HEK293 (cell line): ENCODE measurements around the gene PLCE1.

Source experiments
- CTCF ChIA-PET: fragments of 350-600 bp; formaldehyde crosslinking; extraction: SDS; loops from one replicate; lab custom pipeline; 2021; ENCODE audit warnings: antibody characterized with exemption; lab: Yijun Ruan, JAX
- POLR2A ChIA-PET: fragments of 300-600 bp; formaldehyde crosslinking; extraction: SDS; loops from one replicate; lab custom pipeline; 2020; ENCODE audit warnings: antibody characterized with exemption, inconsistent platforms; lab: Yijun Ruan, JAX
- H3K27ac ChIP-seq: fragments of 200-500 bp; sonication (Bioruptor generic); 2 replicates; pipeline ENCODE4 v1.5.1; 2014; ENCODE audit warnings: low read depth, low read length, control low read depth, inconsistent platforms; ENCODE audit errors: extremely low read depth
- H3K36me3 ChIP-seq, 2 experiments: fragments of 200-500 bp in 1 of 2; sonication (Bioruptor generic) in 1 of 2; 1 replicate in 1 of 2; 2 replicates in 1 of 2; pipeline ENCODE4 v1.5.1; 2014 to 2017; ENCODE audit warnings: inconsistent platforms in 2 of 2, low read length in 2 of 2; ENCODE audit not compliant: control insufficient read depth in 2 of 2, insufficient read depth in 1 of 2
- H3K4me1 ChIP-seq: fragments of 200-500 bp; sonication (Bioruptor generic); 2 replicates; pipeline ENCODE4 v1.5.1; 2014; ENCODE audit warnings: mild to moderate bottlenecking, low read length, inconsistent platforms; ENCODE audit not compliant: control insufficient read depth, insufficient read depth
- H3K4me3 ChIP-seq: 2 replicates; pipeline ENCODE4 v1.5.1; 2011; ENCODE audit warnings: low read depth, mild to moderate bottlenecking, control low read depth, low read length, moderate library complexity
- H3K9me3 ChIP-seq: fragments of 200-500 bp; sonication (Bioruptor generic); 2 replicates; pipeline ENCODE4 v1.5.1; 2014; ENCODE audit warnings: low read depth, low read length, inconsistent platforms; ENCODE audit not compliant: control insufficient read depth, insufficient read depth
- BCL11B ChIP-seq: fragments of 450-650 bp; formaldehyde crosslinking; IDR thresholded peaks from 2 replicates; pipeline ENCODE4 v1.5.1; 2016; ENCODE audit warnings: low read depth, missing biosample characterization, missing genetic modification characterization
- PRDM2 ChIP-seq: fragments of 450-650 bp; formaldehyde crosslinking; IDR thresholded peaks from 2 replicates; pipeline ENCODE4 v1.5.1; 2016; ENCODE audit warnings: missing biosample characterization, missing genetic modification characterization, borderline replicate concordance
- REPIN1 ChIP-seq: fragments of 450-650 bp; formaldehyde crosslinking; IDR thresholded peaks from 2 replicates; pipeline ENCODE4 v1.5.1; 2017; ENCODE audit warnings: missing biosample characterization, missing genetic modification characterization, low read depth
- ZBTB1 ChIP-seq: fragments of 450-650 bp; formaldehyde crosslinking; IDR thresholded peaks from 2 replicates; pipeline ENCODE4 v1.5.1; 2016; ENCODE audit warnings: missing biosample characterization, missing genetic modification characterization
- ZBTB49 ChIP-seq: fragments of 450-650 bp; formaldehyde crosslinking; IDR thresholded peaks from 2 replicates; pipeline ENCODE4 v1.5.1; 2016; ENCODE audit warnings: missing biosample characterization, missing genetic modification characterization, low read depth
- ZEB2 ChIP-seq: fragments of 450-650 bp; formaldehyde crosslinking; IDR thresholded peaks from 2 replicates; pipeline ENCODE4 v1.5.1; 2016; ENCODE audit warnings: missing biosample characterization, missing genetic modification characterization
- ZFP37 ChIP-seq: fragments of 450-650 bp; formaldehyde crosslinking; IDR thresholded peaks from 2 replicates; pipeline ENCODE4 v1.5.1; 2016; ENCODE audit warnings: missing biosample characterization, missing genetic modification characterization
- ZNF10 ChIP-seq: fragments of 450-650 bp; formaldehyde crosslinking; IDR thresholded peaks from 2 replicates; pipeline ENCODE4 v1.5.1; 2017; ENCODE audit warnings: missing biosample characterization, missing genetic modification characterization
- ZNF155 ChIP-seq: fragments of 450-650 bp; formaldehyde crosslinking; IDR thresholded peaks from 2 replicates; pipeline ENCODE4 v1.5.1; 2016; ENCODE audit warnings: missing biosample characterization, missing genetic modification characterization
- ZNF280C ChIP-seq: fragments of 450-650 bp; formaldehyde crosslinking; IDR thresholded peaks from 2 replicates; pipeline ENCODE4 v1.5.1; 2016; ENCODE audit warnings: missing biosample characterization, missing genetic modification characterization
- ZNF292 ChIP-seq: fragments of 450-650 bp; formaldehyde crosslinking; IDR thresholded peaks from 2 replicates; pipeline ENCODE4 v1.5.1; 2016; ENCODE audit warnings: low read depth, missing biosample characterization, missing genetic modification characterization, borderline replicate concordance
- ZNF302 ChIP-seq: fragments of 450-650 bp; formaldehyde crosslinking; IDR thresholded peaks from 2 replicates; pipeline ENCODE4 v1.5.1; 2016; ENCODE audit warnings: missing biosample characterization, missing genetic modification characterization, low read depth
- ZNF404 ChIP-seq: fragments of 450-650 bp; formaldehyde crosslinking; IDR thresholded peaks from 2 replicates; pipeline ENCODE4 v1.5.1; 2017; ENCODE audit warnings: missing biosample characterization, missing genetic modification characterization
- ZNF501 ChIP-seq: fragments of 450-650 bp; formaldehyde crosslinking; IDR thresholded peaks from 2 replicates; pipeline ENCODE4 v1.5.1; 2016; ENCODE audit warnings: missing biosample characterization, missing genetic modification characterization
- ZNF544 ChIP-seq: fragments of 450-650 bp; formaldehyde crosslinking; IDR thresholded peaks from 2 replicates; pipeline ENCODE4 v1.5.0; 2017; ENCODE audit warnings: missing biosample characterization, missing genetic modification characterization
- ZNF558 ChIP-seq: fragments of 450-650 bp; formaldehyde crosslinking; IDR thresholded peaks from 2 replicates; pipeline ENCODE4 v1.5.1; 2016; ENCODE audit warnings: missing biosample characterization, missing genetic modification characterization
- ZNF596 ChIP-seq: fragments of 450-650 bp; IDR thresholded peaks from 2 replicates; pipeline ENCODE4 v1.5.0; 2018; ENCODE audit warnings: missing biosample characterization, mild to moderate bottlenecking, missing genetic modification characterization, moderate library complexity
- ZNF654 ChIP-seq: fragments of 450-650 bp; formaldehyde crosslinking; IDR thresholded peaks from 2 replicates; pipeline ENCODE4 v1.5.1; 2016; ENCODE audit warnings: low read depth, missing biosample characterization, missing genetic modification characterization
- ZNF76 ChIP-seq: fragments of 450-650 bp; formaldehyde crosslinking; IDR thresholded peaks from 2 replicates; pipeline ENCODE4; 2016; ENCODE audit warnings: low read depth, missing biosample characterization, missing genetic modification characterization, borderline replicate concordance
- ZNF777 ChIP-seq: fragments of 450-650 bp; formaldehyde crosslinking; IDR thresholded peaks from 2 replicates; pipeline ENCODE4 v1.5.1; 2017; ENCODE audit warnings: missing biosample characterization, missing genetic modification characterization, borderline replicate concordance
- ZNF792 ChIP-seq: fragments of 450-650 bp; formaldehyde crosslinking; IDR thresholded peaks from 2 replicates; pipeline ENCODE4 v1.5.1; 2016; ENCODE audit warnings: missing biosample characterization, missing genetic modification characterization
- TF ChIP-seq, protein P1 (sequence below): fragments of 450-650 bp; formaldehyde crosslinking; IDR thresholded peaks from 2 replicates; pipeline ENCODE4 v1.5.1; 2017; ENCODE audit warnings: missing biosample characterization, missing genetic modification characterization
- TF ChIP-seq, protein P2 (sequence below): fragments of 450-650 bp; formaldehyde crosslinking; IDR thresholded peaks from 2 replicates; pipeline ENCODE4 v1.5.1; 2016; ENCODE audit warnings: missing biosample characterization, missing genetic modification characterization

Gene PLCE1

DNA sequence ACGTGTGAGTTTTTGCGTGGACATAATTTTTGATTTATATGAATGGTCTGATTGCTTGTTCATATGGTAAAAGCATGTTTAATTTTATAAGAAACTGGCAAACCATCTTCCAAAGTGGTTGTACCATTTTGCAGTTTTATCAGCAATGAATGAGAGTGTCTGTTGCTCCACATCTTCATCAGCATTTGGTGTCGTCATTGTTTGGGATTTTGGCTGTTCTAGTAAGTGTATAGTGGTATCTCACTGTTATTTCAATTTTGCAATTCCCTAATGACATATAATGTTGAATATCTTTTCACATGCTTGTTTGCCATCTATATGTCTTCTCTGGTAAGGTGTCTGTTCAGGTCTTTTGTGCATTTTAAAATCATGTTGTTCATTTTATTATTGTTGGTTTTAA lies 13.2 kb upstream of the PLCE1 start (continued):
- TF ChIP-seq, protein P1, sequence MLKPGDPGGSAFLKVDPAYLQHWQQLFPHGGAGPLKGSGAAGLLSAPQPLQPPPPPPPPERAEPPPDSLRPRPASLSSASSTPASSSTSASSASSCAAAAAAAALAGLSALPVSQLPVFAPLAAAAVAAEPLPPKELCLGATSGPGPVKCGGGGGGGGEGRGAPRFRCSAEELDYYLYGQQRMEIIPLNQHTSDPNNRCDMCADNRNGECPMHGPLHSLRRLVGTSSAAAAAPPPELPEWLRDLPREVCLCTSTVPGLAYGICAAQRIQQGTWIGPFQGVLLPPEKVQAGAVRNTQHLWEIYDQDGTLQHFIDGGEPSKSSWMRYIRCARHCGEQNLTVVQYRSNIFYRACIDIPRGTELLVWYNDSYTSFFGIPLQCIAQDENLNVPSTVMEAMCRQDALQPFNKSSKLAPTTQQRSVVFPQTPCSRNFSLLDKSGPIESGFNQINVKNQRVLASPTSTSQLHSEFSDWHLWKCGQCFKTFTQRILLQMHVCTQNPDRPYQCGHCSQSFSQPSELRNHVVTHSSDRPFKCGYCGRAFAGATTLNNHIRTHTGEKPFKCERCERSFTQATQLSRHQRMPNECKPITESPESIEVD (tag by site-specific recombination) = no peak
- no peak for TF ChIP-seq ZNF155 (tag by site-specific recombination)
- TF ChIP-seq BCL11B (tag by site-specific recombination) = no peak
- no peak for TF ChIP-seq ZNF792
- no peak for TF ChIP-seq ZNF10
- TF ChIP-seq ZNF596 (tag by site-specific recombination) = no peak
- no peak for TF ChIP-seq ZNF404 (tag by site-specific recombination)

DNA sequence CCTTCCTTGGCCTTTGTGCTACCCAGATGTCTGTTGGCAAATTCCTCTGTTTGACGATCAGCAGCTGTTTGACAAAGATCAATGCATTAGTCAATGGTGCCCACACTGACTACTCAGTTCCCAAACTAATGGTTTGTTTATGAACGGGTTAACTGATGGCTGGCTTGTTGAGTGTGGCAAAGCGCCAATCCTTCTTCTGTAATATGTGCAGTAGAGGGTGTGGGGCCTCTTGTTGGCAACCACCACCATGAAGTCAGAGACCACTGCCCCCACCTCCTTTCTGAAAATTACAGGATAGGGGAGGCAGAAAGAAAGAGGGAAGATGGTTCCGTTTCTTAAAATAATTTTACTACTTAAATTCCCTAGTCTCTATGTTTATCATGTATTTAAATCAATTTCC lies 2.6 kb upstream of the PLCE1 start:
- H3K4me3 ChIP-seq = no peak overlapping the region
- H3K27ac ChIP-seq = no peak overlapping the region
- no peaks in the 10 kb centered on the region for H3K9me3 ChIP-seq
- POLR2A ChIA-PET = no interaction called here
- no peaks in the 10 kb centered on the region for H3K36me3 ChIP-seq
- peaks cover 24% of the 10 kb centered on the region for H3K4me1 ChIP-seq
- CTCF ChIA-PET = interaction anchor here (0.6 to 1.8 kb wide), 3 partner anchors 74 to 407 kb away, joined by 3 to 4 read pairs (median 3); no protein-coding TSS in a partner anchor
- no peak for TF ChIP-seq PRDM2
- no peak for TF ChIP-seq ZNF280C (tag by site-specific recombination)
- TF ChIP-seq ZEB2 (tag by site-specific recombination) = no peak
- no peak for TF ChIP-seq ZBTB1
- no peak for TF ChIP-seq ZNF302 (tag by site-specific recombination)
- TF ChIP-seq ZNF777 = no peak
- TF ChIP-seq ZNF654 (tag by site-specific recombination) = no peak
- no peak for TF ChIP-seq ZNF292 (tag by site-specific recombination)
- TF ChIP-seq ZNF155 (tag by site-specific recombination) = no peak
- no peak for TF ChIP-seq REPIN1
- no peak for TF ChIP-seq ZNF76 (tag by site-specific recombination)
- TF ChIP-seq ZFP37 (tag by site-specific recombination) = no peak
- TF ChIP-seq ZNF501 (tag by site-specific recombination) = no peak
- TF ChIP-seq ZNF558 (tag by site-specific recombination) = no peak
- TF ChIP-seq ZBTB49 (tag by site-specific recombination) = no peak
- TF ChIP-seq, protein P2, sequence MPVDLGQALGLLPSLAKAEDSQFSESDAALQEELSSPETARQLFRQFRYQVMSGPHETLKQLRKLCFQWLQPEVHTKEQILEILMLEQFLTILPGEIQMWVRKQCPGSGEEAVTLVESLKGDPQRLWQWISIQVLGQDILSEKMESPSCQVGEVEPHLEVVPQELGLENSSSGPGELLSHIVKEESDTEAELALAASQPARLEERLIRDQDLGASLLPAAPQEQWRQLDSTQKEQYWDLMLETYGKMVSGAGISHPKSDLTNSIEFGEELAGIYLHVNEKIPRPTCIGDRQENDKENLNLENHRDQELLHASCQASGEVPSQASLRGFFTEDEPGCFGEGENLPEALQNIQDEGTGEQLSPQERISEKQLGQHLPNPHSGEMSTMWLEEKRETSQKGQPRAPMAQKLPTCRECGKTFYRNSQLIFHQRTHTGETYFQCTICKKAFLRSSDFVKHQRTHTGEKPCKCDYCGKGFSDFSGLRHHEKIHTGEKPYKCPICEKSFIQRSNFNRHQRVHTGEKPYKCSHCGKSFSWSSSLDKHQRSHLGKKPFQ (tag by site-specific recombination) = no peak
- no peak for TF ChIP-seq ZNF544 (tag by site-specific recombination)
